GM19239 (cell line): ENCODE results near the gene ZNF311.

Experiments
- DNase-seq: peaks from one replicate; pipeline ENCODE4 v3.0.0; 2011; ENCODE audit warnings: low spot score; ENCODE audit not compliant: insufficient read length
- FAIRE-seq: peaks from 2 replicates; lab custom pipeline; 2011; peaks lifted over from hg19 to GRCh38; lab: Jason Lieb, UNC

Gene ZNF311

GRCh38 chr6:29005183-29005885, at the start of gene ZNF311:
ZNF311 (minus strand) TSS chr6:29005315; CDS start chr6:29003954, 1,361 bp downstream.
- DNase-seq (no peak), FAIRE-seq (no peak)

GRCh38 chr6:29051680-29052079, 46.6 kb upstream of the ZNF311 start:
- DNase-seq = no peak
- no peak for FAIRE-seq

GRCh38 chr6:29045075-29045474, 40.0 kb upstream of the ZNF311 start, which contains the start of gene OR2W1:
OR2W1 (minus strand) TSS chr6:29045175; CDS start chr6:29045175, 0 bp downstream.
- DNase-seq (no peak), FAIRE-seq (no peak)

- DNase-seq (no peak), FAIRE-seq (no peak)
Observed at GRCh38 chr6:29035951-29036350, 30.8 kb upstream of the ZNF311 start.

- DNase-seq = no peak
- no peak for FAIRE-seq
Observed at GRCh38 chr6:29028821-29029220, 23.7 kb upstream of the ZNF311 start.

- no peak for FAIRE-seq
- no peak for DNase-seq
Observed at GRCh38 chr6:29025927-29026585, 20.9 kb upstream of the ZNF311 start.

- no peak for DNase-seq
- FAIRE-seq = no peak
Observed at GRCh38 chr6:29021434-29021833, 16.3 kb upstream of the ZNF311 start.

- DNase-seq = no peak
- FAIRE-seq = no peak
Observed at GRCh38 chr6:29019629-29020028, 14.5 kb upstream of the ZNF311 start.

GRCh38 chr6:29017428-29017802, 12.3 kb upstream of the ZNF311 start:
- DNase-seq = no peak
- FAIRE-seq = no peak

GRCh38 chr6:29016559-29017427, 11.7 kb upstream of the ZNF311 start:
- DNase-seq = peak; percentile 59

GRCh38 chr6:29014729-29015608, 9.9 kb upstream of the ZNF311 start:
- no peak for DNase-seq
- no peak for FAIRE-seq

More at GRCh38 chr6:29016559-29017427, 11.7 kb upstream of the ZNF311 start:
- peak; percentile 90 for FAIRE-seq

GRCh38 chr6:29011276-29011734, 6.2 kb upstream of the ZNF311 start:
- DNase-seq = no peak
- FAIRE-seq = no peak

GRCh38 chr6:29009358-29009757, 4.2 kb upstream of the ZNF311 start:
- DNase-seq (no peak), FAIRE-seq (no peak)

- no peak for FAIRE-seq
- DNase-seq = no peak
Observed at GRCh38 chr6:29008089-29008488, 3.0 kb upstream of the ZNF311 start.

- FAIRE-seq = no peak
- no peak for DNase-seq
Observed at GRCh38 chr6:28996844-28997510, 8.1 kb downstream of the ZNF311 start.

GRCh38 chr6:28995093-28995650, 9.9 kb downstream of the ZNF311 start:
- DNase-seq (no peak), FAIRE-seq (no peak)

- FAIRE-seq = no peak
- DNase-seq = peak; percentile 25
Observed at GRCh38 chr6:28988536-28989311, 16.4 kb downstream of the ZNF311 start.
